ENCODE measurements around the gene PIK3R5. TPM values are rescaled to one million over a fixed set of nuclear protein-coding genes. Genes with fewer than 3 reads are reported as not detected.

Gene PIK3R5
- total RNA-seq, 1 donor from 2014 or later, result not detected

GRCh38 chr17:8924595-8924994 is 40.9 kb downstream of the PIK3R5 start:
- no peak for DNase-seq (ENCODE audit: low read depth)

- DNase-seq (ENCODE audit: low read depth), result no peak
These were observed 41.7 kb downstream of the PIK3R5 start for GRCh38 chr17:8923762-8924161.

GRCh38 chr17:8922928-8923327 is 42.6 kb downstream of the PIK3R5 start:
- no peak for DNase-seq (ENCODE audit: low read depth)

- peak; percentile 11 for DNase-seq (ENCODE audit: low read depth)
These were observed 43.1 kb downstream of the PIK3R5 start for GRCh38 chr17:8922451-8922850.

- no peak for DNase-seq (ENCODE audit: low read depth)
These were observed 44.4 kb downstream of the PIK3R5 start for GRCh38 chr17:8921147-8921546.

- DNase-seq (ENCODE audit: low read depth), result no peak
These were observed 46.6 kb downstream of the PIK3R5 start for GRCh38 chr17:8918807-8919465.

GRCh38 chr17:8916466-8916865 is 49.0 kb downstream of the PIK3R5 start:
- no peak for DNase-seq (ENCODE audit: low read depth)

- DNase-seq (ENCODE audit: low read depth), result no peak
These were observed 51.0 kb downstream of the PIK3R5 start for GRCh38 chr17:8914554-8914953.

- DNase-seq (ENCODE audit: low read depth), result no peak
These were observed 51.6 kb downstream of the PIK3R5 start for GRCh38 chr17:8913879-8914278.

GRCh38 chr17:8913091-8913490 is 52.4 kb downstream of the PIK3R5 start:
- DNase-seq (ENCODE audit: low read depth), result no peak

- no peak for DNase-seq (ENCODE audit: low read depth)
These were observed 53.2 kb downstream of the PIK3R5 start for GRCh38 chr17:8912084-8912981.

GRCh38 chr17:8910969-8911604 is 54.4 kb downstream of the PIK3R5 start:
- DNase-seq (ENCODE audit: low read depth), result no peak

GRCh38 chr17:8909586-8910270 is 55.8 kb downstream of the PIK3R5 start:
- DNase-seq (ENCODE audit: low read depth), result no peak

- DNase-seq (ENCODE audit: low read depth), result no peak
These were observed 60.2 kb downstream of the PIK3R5 start for GRCh38 chr17:8905331-8905730.

GRCh38 chr17:8904686-8905085 is 60.8 kb downstream of the PIK3R5 start:
- DNase-seq (ENCODE audit: low read depth), result no peak

- DNase-seq (ENCODE audit: low read depth), result no peak
These were observed 61.3 kb downstream of the PIK3R5 start for GRCh38 chr17:8904201-8904600.

GRCh38 chr17:8900626-8901585 is 64.6 kb downstream of the PIK3R5 start:
- no peak for DNase-seq (ENCODE audit: low read depth)

GRCh38 chr17:8900207-8900606 is 65.3 kb downstream of the PIK3R5 start:
- DNase-seq (ENCODE audit: low read depth), result no peak

- no peak for DNase-seq (ENCODE audit: low read depth)
These were observed 66.9 kb downstream of the PIK3R5 start for GRCh38 chr17:8898636-8899035.

- DNase-seq (ENCODE audit: low read depth), result no peak
These were observed 67.4 kb downstream of the PIK3R5 start for GRCh38 chr17:8898126-8898525.

Measured in renal cortical epithelial cell (primary cell).